Measurements from ENCODE around the gene MYO19. TPM values are rescaled to one million over a fixed set of nuclear protein-coding genes. Genes with fewer than 3 reads are reported as not detected.

Gene MYO19
- total and polyA plus RNA-seq, 9 donors, result 13.4 to 46.7 (median 26.1) TPM

- Histone ChIP-seq H3K9me3 (no peaks in the 10 kb centered on the region), H3K36me3 (no peaks in the 10 kb centered on the region), H3K27ac (no peak overlapping the region), H3K4me3 (no peak overlapping the region), H3K4me1 (ENCODE audit: insufficient read depth) (no peaks in the 10 kb centered on the region), H3K27me3 (no peaks in the 10 kb centered on the region)
- 93% methylated on average over 15 of the region's 15 CpGs for WGBS, 3 donors
- TF ChIP-seq CTCF (IDR thresholded peaks at IDR 0.05), result no peak
- no peak for TF ChIP-seq EP300 (IDR thresholded peaks at IDR 0.05)
- no peak for TF ChIP-seq POLR2A (IDR thresholded peaks at IDR 0.05)
- intact Hi-C loops (cut with DNase I), result no loop called here
- DNase-seq, result no peak
These were observed 33.9 kb downstream of the MYO19 start for GRCh38 chr17:36500745-36501225.

- intact Hi-C loops (cut with DNase I), result no loop called here
- no peak for DNase-seq
- no peak for TF ChIP-seq CTCF (IDR thresholded peaks at IDR 0.05)
- Histone ChIP-seq H3K9me3 (no peaks in the 10 kb centered on the region), H3K27me3 (no peaks in the 10 kb centered on the region), H3K4me3 (no peak overlapping the region), H3K4me1 (ENCODE audit: insufficient read depth) (no peaks in the 10 kb centered on the region), H3K36me3 (no peaks in the 10 kb centered on the region), H3K27ac (no peak overlapping the region)
- WGBS, 3 donors, result 60 to 72% (median 67%) methylated on average over 7 of the region's 7 CpGs
These were observed 35.9 kb downstream of the MYO19 start for GRCh38 chr17:36498560-36499300.

- Histone ChIP-seq H3K9me3 (no peaks in the 10 kb centered on the region), H3K4me1 (ENCODE audit: insufficient read depth) (no peaks in the 10 kb centered on the region), H3K27me3 (no peaks in the 10 kb centered on the region), H3K27ac (no peak overlapping the region), H3K36me3 (no peaks in the 10 kb centered on the region), H3K4me3 (no peak overlapping the region)
- DNase-seq, result no peak
- intact Hi-C loops (cut with DNase I), result no loop called here
- 79 to 87% (median 81%) methylated on average over 9 of the region's 9 CpGs for WGBS, 3 donors
- TF ChIP-seq POLR2A (IDR thresholded peaks at IDR 0.05), result no peak
- TF ChIP-seq EP300 (IDR thresholded peaks at IDR 0.05), result no peak
- no peak for TF ChIP-seq CTCF (IDR thresholded peaks at IDR 0.05)
These were observed 36.5 kb downstream of the MYO19 start for GRCh38 chr17:36498155-36498554.

GRCh38 chr17:36496018-36496789 is 38.5 kb downstream of the MYO19 start:
- H3K27me3 ChIP-seq, result no peaks in the 10 kb centered on the region
- no peaks in the 10 kb centered on the region for H3K36me3 ChIP-seq
- H3K27ac ChIP-seq, result no peak overlapping the region
- DNase-seq, result no peak
- WGBS, 3 donors, result 81 to 84% (median 83%) methylated on average over 9 of the region's 9 CpGs
- TF ChIP-seq EP300 (IDR thresholded peaks at IDR 0.05) (no peak), POLR2A (IDR thresholded peaks at IDR 0.05) (no peak), CTCF (IDR thresholded peaks at IDR 0.05) (no peak)
- H3K9me3 ChIP-seq, result no peaks in the 10 kb centered on the region
- H3K4me3 ChIP-seq, result no peak overlapping the region
- intact Hi-C loops (cut with DNase I), result no loop called here
- H3K4me1 ChIP-seq (ENCODE audit: insufficient read depth), result no peaks in the 10 kb centered on the region

Data from ovary (tissue), 9 donors.